Peyer's patch (tissue), 4 donors: ENCODE data around the gene PBLD.

ENCODE experiments used
- POLR2A ChIP-seq, 2 donors: fragments of 450-650 bp; IDR thresholded peaks; one replicate each; pipeline ENCODE4 v1.5.1; 2017; ENCODE audit warnings: antibody characterized with exemption in 2 of 2, mild to moderate bottlenecking in 2 of 2, moderate library complexity in 2 of 2
- TF ChIP-seq, protein P1 (sequence below), 6 experiments: fragments of 450-650 bp in 4 of 6; fragments of 200-600 bp in 2 of 6; sonication (generic) in 1 of 6; IDR thresholded peaks; one replicate each; pipeline ENCODE4 v1.5.1; 2017 to 2019; ENCODE audit warnings: antibody characterized with exemption in 6 of 6, mild to moderate bottlenecking in 3 of 6, moderate library complexity in 1 of 6

DNA sequence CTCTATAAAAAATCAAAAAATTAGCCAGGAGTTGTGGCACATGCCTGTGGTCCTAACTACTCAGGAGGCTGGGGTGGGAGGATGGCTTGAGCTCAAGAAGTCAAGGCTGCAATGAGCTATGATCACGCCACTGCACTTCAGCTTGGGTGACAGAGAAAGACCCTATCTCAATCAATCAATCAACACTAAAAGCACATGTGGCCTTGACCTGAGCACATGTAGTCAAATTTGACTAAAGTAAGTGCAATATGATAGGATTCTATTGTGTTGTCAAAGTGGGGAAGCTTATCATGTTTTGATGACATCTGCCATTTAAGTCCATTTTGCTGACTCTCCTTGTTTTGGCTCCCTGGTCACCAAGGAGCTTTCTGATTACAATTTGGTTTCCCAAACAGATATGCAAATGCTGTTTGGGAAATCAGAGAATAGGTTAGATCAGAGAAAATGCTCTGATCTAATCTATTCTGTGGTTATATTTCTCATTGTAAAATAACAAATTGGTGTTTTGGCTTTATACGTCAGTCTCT, 57.1 kb downstream of the PBLD start:
- TF ChIP-seq, protein P1, sequence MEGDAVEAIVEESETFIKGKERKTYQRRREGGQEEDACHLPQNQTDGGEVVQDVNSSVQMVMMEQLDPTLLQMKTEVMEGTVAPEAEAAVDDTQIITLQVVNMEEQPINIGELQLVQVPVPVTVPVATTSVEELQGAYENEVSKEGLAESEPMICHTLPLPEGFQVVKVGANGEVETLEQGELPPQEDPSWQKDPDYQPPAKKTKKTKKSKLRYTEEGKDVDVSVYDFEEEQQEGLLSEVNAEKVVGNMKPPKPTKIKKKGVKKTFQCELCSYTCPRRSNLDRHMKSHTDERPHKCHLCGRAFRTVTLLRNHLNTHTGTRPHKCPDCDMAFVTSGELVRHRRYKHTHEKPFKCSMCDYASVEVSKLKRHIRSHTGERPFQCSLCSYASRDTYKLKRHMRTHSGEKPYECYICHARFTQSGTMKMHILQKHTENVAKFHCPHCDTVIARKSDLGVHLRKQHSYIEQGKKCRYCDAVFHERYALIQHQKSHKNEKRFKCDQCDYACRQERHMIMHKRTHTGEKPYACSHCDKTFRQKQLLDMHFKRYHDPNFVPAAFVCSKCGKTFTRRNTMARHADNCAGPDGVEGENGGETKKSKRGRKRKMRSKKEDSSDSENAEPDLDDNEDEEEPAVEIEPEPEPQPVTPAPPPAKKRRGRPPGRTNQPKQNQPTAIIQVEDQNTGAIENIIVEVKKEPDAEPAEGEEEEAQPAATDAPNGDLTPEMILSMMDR (IDR thresholded peaks at IDR 0.05): no peak
- TF ChIP-seq POLR2A (IDR thresholded peaks at IDR 0.05): no peak
